Mucosa of descending colon (tissue), 3 donors: ENCODE data around the gene HES7. TPM values are rescaled to one million over a fixed set of nuclear protein-coding genes. Genes with fewer than 3 reads are reported as not detected.

ENCODE experiments used
- ATAC-seq: fragments of 200-7000 bp; cut with Tn5 transposase; one replicate; pipeline ENCODE4 v1.9.1; 2020; ENCODE audit warnings: mild to moderate bottlenecking, moderate library complexity
- DNase-seq, 3 donors: peaks; one replicate each; pipeline ENCODE4 v3.0.0-alpha.2; 2020
- H3K36me3 ChIP-seq: fragments of 200-600 bp; one replicate; pipeline ENCODE4 v1.8.0; 2021; ENCODE audit warnings: low read depth, mild to moderate bottlenecking
- H3K4me1 ChIP-seq: fragments of 200-600 bp; one replicate; pipeline ENCODE4 v1.8.0; 2021; ENCODE audit warnings: low read depth, mild to moderate bottlenecking
- H3K4me3 ChIP-seq: fragments of 200-600 bp; one replicate; pipeline ENCODE4 v1.8.0; 2021; ENCODE audit warnings: mild to moderate bottlenecking
- H3K9me3 ChIP-seq: fragments of 200-600 bp; one replicate; pipeline ENCODE4 v1.8.0; 2021; ENCODE audit warnings: mild to moderate bottlenecking
- intact Hi-C, 2 donors: fragments of 100-400 bp; cut with DNase I in 1 of 2; cut with micrococcal nuclease in 1 of 2; formaldehyde crosslinking; loops; one replicate each; pipeline versions ENCODE4 v1.11.0 to v1.11.1; 2022; cut with DNase I, micrococcal nuclease
- total RNA-seq, 3 donors: library from RNA; stranded (reverse); fragmentation: NEBNext Ultra II Directional in 2 of 3; extraction: Animal tissue kit (Norgen Biotek cat#: 25700) in 2 of 3; gene quantifications; one replicate each; pipeline versions ENCODE4 v1.2.1 to v1.2.4, GENCODE V29; 2021 to 2023
- TF ChIP-seq, protein P1 (sequence below): fragments of 200-600 bp; IDR thresholded peaks from one replicate; pipeline ENCODE4 v1.8.0; 2022; ENCODE audit warnings: antibody characterized with exemption, mild to moderate bottlenecking
- donor health status: DM: no; HTN: no; CAD: no; lungs with moderate emphysema.
- donor health status: DM: no; HTN: no; CAD: no.
- donor health status: DM: no; HTN: yes; CAD: no.

HES7 gene
- total RNA-seq, 3 donors from 2014 or later: 0.28 TPM; not detected in 2

DNA sequence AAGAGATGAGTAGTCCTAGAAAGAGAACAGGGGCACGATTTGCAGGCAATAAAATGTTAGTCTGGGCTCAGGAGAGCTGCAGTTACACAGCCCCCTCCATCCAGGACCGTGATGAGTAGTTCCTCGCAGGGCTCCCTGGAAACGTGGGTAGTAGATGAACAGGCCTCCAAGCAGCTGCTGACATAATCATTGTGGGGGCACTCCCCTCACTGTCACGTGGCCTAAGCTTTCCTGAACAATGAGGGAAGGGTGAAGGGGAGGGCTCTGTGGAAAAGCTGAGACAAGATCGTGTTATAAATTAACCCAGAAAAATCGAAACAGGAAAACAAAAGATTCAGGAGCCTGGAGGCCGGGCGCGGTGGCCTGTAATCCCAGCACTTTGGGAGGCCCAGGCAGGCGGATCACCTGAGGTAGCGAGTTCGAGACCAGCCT, 29.6 kb upstream of the HES7 start:
- no peaks in the 10 kb centered on the region for H3K9me3 ChIP-seq
- DNase-seq: peak; percentile 80 to 87 (median 80)
- peak; percentile 38 for ATAC-seq
- intact Hi-C loops: no loop called here
- peaks cover 49% of the 10 kb centered on the region for H3K4me1 ChIP-seq
- TF ChIP-seq, protein P1, sequence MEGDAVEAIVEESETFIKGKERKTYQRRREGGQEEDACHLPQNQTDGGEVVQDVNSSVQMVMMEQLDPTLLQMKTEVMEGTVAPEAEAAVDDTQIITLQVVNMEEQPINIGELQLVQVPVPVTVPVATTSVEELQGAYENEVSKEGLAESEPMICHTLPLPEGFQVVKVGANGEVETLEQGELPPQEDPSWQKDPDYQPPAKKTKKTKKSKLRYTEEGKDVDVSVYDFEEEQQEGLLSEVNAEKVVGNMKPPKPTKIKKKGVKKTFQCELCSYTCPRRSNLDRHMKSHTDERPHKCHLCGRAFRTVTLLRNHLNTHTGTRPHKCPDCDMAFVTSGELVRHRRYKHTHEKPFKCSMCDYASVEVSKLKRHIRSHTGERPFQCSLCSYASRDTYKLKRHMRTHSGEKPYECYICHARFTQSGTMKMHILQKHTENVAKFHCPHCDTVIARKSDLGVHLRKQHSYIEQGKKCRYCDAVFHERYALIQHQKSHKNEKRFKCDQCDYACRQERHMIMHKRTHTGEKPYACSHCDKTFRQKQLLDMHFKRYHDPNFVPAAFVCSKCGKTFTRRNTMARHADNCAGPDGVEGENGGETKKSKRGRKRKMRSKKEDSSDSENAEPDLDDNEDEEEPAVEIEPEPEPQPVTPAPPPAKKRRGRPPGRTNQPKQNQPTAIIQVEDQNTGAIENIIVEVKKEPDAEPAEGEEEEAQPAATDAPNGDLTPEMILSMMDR: no peak
- peaks cover 12% of the 10 kb centered on the region for H3K36me3 ChIP-seq
- no peak overlapping the region for H3K4me3 ChIP-seq

DNA sequence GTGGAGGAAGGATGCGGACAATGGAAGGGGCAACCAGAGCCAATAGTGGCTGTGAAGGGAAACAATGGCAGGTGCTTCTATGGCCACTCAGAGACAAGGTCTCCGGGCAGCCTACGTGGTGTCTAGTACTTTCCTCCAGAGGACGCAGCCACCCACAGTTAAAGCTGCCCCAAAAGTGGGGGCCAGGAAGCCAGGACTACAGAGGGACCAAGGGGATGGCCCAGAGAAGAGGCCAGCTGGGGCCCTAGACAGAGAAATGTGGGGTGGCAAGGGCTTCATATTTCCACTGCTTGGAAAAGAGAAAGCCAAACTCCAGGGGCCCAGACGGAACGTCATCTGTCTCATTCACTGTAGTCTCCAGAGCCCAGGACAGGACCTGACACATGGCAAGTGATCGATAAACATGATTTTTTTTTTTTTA, 29.1 kb upstream of the HES7 start:
- H3K9me3 ChIP-seq: no peaks in the 10 kb centered on the region
- TF ChIP-seq, protein P1: no peak
- H3K4me3 ChIP-seq: no peak overlapping the region
- H3K36me3 ChIP-seq: peaks cover 16% of the 10 kb centered on the region
- H3K4me1 ChIP-seq: peaks cover 44% of the 10 kb centered on the region
- intact Hi-C loops: no loop called here
- peak; percentile 37 to 63 (median 54) for DNase-seq
- no peak for ATAC-seq

DNA sequence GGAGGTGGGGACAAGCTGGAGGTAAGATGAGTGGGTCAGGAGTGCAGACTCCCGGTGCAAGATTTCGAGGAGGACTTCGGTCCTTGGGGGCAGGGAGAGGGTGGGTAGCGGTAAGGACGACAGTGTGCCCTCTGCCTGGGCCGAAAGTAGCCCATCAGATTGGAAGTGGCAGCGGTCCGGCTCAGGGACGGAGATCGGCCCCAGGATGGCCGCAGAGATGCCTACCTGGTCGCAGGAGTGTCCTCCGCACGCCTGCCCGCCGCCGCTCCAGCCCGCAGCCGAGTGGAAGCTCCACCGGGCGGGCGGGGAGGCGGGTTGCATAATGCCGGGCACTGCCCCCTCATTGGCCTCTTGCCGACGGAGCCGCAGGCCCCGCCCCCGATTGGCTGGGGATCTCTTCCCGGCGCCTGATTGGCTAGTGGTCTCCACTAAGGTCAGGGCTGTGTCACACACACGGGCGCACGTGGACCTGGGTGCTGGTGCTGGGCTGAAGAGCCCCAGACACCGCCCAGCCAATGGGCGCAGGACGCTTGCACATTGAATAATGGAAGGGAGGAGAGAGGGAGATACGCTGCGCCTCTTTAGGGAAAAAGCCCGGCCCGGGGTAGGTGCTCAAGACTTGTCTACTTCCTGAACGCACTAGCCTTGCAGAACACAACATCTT, 28.3 kb upstream of the HES7 start, which contains the start of gene PER1:
PER1 (minus strand) TSS at position 293 of the 664 bp plus-strand sequence. CDS start 1,698 bp downstream, outside the sequence.
- Histone ChIP-seq H3K4me1 (peaks cover 41% of the 10 kb centered on the region), H3K4me3 (peak within 1 kb of the TSS; percentile 25), H3K36me3 (peaks cover 24% of the 10 kb centered on the region), H3K9me3 (no peaks in the 10 kb centered on the region)
- DNase-seq (peak; percentile 94 to 97 (median 97)), ATAC-seq (peak; percentile 49)
- TF ChIP-seq, protein P1: no peak
- intact Hi-C loops: no loop called here

DNA sequence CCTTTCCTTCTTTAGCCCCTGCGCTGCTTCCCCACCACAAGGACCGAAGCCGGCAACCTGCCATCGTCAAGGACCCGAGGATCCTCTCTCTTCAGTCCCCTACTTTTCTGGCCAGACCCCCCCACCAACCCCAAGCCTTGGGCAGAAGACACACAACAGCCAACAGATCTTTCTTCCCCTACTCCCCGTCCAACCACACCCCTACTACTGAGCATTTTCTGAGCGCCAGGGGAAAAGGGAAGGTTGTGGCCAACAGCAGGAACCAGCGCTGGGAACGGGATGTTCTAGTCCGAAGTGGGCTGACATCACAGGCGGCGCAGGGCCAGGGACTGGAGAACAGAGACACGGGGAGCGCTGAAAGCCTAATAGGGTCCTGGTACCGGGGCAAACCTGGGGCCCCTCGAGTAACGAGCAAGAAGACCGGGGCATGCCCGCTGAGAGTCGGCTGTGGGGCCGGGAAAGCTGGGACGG, 27.8 kb upstream of the HES7 start:
- Histone ChIP-seq H3K4me3 (peak overlapping the region; percentile 25), H3K36me3 (peaks cover 29% of the 10 kb centered on the region), H3K9me3 (no peaks in the 10 kb centered on the region), H3K4me1 (peaks cover 37% of the 10 kb centered on the region)
- TF ChIP-seq, protein P1: no peak
- ATAC-seq: peak; percentile 4
- peak; percentile 79 to 89 (median 82) for DNase-seq
- intact Hi-C loops: no loop called here

DNA sequence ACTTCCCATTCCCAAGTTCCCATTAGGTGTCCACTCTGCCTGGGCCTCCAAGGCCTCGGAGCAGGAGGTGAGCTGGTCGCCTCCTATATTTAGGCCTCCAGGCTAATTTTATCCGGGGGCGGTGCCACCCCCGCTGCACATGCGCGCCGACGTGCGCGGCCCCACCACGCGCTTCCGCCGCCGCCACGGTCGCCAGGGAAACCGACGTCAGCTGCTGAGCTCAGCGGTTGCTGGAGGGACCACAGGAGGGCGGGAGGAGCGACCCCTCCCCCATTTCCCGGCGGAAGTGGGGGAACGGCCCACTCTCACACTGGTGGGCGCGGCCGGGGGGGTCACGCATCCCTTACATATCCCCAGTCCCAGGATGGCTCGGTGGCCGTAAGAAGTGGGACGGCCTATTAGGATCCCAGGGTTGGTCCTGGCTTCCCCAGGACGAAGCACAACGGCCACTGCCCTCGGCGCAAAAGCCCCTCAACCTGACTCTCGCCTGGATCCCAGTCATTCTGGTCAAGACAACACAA, 27.3 kb upstream of the HES7 start:
- Histone ChIP-seq H3K4me1 (peaks cover 37% of the 10 kb centered on the region), H3K9me3 (no peaks in the 10 kb centered on the region), H3K36me3 (peaks cover 29% of the 10 kb centered on the region), H3K4me3 (peak overlapping the region; percentile 6)
- DNase-seq (peak; percentile 88 to 96 (median 90)), ATAC-seq (peak; percentile 26)
- TF ChIP-seq, protein P1: no peak
- intact Hi-C loops: no loop called here
